ENCODE data around the gene CDK15.
A peak's percentile ranks its signal among the peaks of the same experiment; 100 is the strongest.
"Not testable (repeated sequence)": the region's sequence is repeated elsewhere in the genome, so short reads cannot be mapped to it uniquely, and the experiment has no call there.

CDK15 gene

DNA sequence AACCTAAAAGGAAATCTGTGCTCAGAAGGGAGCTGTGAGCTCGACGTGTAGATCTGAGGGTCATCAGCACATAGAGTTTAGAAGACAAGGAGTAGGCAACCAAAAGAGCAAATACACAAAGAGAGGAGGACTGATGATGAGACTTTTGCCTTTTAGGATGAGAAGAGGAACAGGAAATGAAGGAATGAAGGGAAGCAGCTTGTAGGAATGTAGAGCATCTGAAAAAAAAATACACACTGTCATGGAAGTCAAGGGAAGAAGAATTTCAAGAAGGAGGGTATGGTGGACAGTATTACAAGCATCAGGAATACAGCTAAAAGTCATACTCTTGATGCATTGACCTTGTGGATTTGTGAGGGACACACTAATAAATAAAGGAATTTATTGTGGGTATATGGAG lies 21.9 kb downstream of the CDK15 start:
- DNase-seq (ENCODE audit: low read depth, low spot score): no peak

DNA sequence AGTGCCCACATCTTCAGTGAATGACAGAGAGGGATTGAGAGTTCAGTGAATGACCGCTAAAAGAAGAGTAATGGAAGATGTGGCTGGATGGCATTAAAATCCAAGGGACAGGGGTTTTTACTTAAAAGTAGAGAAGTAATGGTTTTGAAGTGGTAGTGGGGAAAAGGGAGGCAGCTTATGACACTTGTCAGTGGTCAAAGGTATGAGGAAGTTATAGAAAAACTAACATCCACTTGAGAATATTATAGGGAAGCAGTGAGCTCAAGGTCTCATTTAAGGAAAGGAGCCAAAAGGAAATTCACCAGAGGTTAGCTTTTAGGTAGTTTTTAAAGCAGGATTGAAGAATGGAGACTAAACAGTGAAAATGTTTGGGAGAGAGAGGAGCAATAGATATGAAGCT lies 24.3 kb downstream of the CDK15 start:
- DNase-seq (ENCODE audit: low read depth, low spot score): no peak

DNA sequence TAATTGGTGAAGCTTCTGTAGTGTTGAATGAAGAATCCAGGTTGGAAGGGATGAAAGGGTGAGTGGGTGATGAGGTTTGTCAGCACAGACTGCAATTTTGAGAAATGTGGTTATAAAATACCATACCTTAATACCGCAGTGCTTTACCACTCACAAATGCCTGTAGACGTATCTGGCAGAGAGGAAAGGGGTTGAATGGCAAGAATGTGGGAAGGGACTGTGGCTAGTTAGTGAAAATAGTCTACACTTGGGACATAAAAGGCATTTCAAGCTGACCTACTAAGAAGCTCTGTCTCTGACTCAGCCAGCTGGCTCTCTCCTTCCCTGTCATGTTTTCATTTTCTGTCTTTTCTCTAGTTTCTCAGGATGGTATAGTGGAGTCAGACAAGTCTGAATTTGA lies 25.1 kb downstream of the CDK15 start:
- DNase-seq (ENCODE audit: low read depth, low spot score): no peak

DNA sequence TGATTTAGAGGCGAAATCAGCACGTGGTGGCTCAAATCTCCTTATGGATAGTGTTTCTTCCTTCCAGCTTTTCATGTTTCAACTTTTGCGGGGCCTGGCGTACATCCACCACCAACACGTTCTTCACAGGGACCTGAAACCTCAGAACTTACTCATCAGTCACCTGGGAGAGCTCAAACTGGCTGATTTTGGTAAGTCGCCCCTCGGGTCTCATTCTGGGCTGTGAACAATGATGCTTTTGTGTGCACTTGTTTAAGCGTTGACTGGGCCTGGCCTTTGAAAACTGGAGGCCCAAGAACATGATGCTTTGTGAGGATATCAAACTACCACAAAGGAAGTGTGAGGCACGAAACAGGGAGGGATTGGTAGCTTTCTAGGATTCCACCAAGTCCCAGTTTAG lies 27.4 kb downstream of the CDK15 start:
- no peak for DNase-seq (ENCODE audit: low read depth, low spot score)

DNA sequence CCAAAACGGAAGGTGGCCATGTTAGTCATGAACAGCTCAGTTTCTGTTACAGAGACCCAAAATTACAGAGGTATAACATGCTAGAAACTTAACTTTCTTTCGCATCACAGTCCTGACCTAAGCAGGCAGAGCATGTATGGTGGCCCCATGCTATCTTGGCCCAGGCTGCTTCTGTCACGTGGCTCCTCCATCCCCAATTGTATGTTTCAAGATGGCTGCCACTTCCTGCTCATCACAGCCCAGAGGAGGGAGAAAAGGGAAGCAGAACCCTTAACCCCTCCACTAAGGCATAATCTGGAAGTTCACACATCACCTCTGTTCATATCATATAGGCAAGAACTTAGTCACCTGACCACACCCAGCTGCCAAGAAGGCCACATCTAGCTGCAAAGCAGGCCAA lies 28.7 kb downstream of the CDK15 start:
- DNase-seq (ENCODE audit: low read depth, low spot score): no peak

DNA sequence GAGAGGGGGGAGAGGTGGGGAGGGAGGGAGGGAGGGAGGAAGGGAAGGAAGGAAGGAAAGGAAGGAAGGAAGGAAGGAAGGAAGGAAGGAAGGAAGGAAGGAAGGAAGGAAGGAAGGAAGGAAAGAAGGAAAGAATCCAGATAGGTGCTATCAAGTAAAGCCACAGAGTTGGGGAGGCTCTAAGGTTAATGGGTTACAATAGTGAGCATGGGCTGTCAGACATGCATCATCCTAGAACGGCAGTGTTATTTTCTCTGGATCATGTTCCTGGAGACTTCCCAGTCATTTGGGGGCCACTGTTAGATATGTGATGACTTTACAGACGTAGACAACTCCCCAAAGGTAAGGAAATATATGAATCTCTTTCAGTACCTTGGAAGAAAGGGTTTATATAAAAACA lies 31.1 kb downstream of the CDK15 start:
- DNase-seq (ENCODE audit: low read depth, low spot score): no peak

DNA sequence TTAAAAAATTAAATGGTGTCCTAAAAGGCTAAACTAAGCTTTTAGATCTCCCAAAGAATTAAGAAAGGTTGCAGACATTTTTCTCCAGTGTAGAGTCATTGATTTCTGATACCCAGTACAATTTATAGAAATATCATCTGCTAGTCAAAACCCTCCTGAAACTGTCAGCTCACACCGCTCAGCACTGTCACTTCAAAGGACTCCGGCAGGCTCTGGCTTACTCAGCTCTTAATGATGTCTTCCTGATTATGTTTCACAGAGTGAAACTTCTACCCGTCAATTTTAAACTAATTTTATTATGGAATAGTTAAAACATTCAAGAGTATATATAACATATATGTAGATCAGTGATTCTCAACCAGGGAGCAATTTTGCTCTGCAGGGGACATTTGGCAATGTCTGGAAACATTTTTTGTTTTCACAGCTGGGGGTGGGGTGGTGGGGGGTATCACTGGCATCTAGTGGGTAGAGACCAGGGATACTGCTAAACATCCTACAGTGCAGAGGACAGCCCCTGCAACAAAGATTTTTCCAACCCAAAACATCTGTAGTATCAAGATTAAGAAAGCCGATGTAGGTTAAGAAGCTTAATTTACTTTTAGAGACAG lies 31.6 kb downstream of the CDK15 start:
- DNase-seq (ENCODE audit: low read depth, low spot score): no peak

DNA sequence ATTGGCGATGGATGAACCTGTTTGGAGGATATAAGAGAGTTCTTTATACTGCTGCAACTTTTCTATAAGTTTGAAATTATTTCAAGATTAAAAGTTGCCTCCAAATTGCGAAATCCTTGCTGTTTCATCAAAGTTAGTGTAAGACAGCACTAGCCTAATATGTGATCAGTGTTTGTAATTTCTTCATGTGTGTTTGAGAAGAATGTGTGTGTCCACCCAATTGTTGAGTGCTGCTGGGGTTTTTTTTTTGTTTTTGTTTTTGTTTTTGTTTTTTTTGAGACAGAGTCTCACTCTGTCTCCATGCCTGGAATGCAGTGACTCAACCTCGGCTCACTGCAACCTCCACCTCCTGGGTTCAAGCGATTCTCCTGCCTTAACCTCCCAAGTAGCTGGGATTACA lies 33.4 kb downstream of the CDK15 start:
- DNase-seq (ENCODE audit: low read depth, low spot score): no peak

DNA sequence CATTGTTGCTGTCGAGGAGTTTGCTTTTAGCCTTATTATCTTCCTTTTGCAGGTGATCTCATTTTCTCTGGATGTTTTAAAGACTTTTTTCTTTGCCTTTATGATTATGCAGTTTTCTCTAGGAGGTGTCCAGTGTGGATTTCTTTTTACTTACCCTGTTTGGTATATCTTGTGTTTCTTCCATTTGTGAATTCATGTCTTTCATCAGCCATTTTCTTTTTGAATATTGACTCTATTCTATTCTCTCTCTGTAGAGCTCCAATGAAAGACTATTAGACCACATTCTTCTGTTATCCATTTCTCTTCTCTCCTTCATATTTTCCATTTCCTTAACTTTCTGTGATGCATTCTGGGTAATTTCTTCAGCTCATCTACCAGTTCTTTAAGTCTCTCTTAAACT lies 34.4 kb downstream of the CDK15 start:
- DNase-seq (ENCODE audit: low read depth, low spot score): no peak

DNA sequence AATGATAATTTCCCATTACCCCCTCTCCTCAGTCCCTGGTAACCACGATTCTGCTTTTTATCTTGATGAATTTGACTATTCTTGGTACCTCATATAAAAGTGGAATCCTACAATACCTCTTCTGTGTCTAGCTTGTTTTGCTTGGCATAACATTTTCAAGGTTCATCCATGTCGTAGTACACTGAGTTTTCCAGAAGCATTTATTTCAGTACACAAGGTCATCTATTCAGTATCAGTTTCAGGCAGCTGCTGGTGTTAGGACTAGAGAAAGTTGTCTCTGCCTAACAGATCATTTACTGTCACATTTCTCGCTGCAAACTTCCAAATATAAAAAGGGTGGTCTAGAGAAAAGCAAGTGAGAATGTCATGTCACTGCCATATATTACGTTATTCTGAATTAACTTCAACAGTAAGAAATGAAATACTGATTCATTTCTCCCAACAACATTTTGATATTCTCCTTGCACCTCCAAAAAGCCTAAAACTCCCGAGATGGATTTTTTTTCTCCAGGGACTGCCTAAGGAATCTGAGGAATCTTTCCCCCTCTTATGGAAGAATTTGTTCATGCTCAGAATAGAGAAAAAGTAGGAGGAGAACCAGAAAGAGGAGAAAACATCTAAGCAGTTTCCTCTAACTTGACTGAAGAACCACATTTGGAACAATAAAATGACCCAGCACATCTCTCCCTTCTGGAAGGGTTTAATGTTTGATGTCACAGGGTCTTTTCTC lies 36.0 kb downstream of the CDK15 start:
- DNase-seq (ENCODE audit: low read depth, low spot score): no peak

DNA sequence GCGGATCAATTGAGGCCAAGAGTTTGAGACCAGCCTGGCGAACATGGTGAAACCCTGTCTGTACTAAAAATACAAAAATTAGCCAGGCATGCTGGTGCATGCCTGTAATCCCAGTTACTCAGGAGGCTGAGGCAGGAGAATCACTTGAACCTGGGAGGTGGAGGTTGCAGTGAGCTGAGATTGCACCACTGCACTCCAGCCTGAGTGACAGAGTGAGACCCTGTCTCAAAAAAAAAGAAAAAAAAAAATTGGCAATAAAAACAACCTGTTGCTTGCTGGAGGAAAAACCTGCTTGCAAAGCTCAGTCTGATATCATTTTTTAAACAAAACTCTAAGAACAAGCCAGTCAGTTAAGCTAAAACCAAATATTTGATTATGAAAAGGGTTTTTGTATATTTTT lies 38.6 kb downstream of the CDK15 start:
- not testable (repeated sequence) for DNase-seq (ENCODE audit: low read depth, low spot score)

DNA sequence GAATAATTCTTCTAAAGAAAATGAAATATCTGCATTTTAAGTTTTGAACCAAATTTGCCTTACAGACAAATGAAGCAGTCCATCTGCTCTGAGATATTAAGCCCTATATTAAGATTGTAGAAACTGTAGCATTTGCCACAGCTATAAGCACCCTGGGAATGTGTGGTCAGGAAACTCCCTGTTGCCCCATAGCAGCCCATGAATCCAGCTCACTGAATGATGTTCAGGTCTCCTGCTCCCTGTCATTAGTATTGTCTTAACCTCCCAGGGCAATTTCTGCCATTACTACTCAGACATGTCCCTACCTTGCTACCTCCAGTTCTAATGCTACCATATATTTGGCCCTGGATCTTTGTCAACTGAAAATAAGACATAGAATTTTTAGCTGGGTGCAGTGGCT lies 41.1 kb downstream of the CDK15 start:
- DNase-seq (ENCODE audit: low read depth, low spot score): no peak

DNA sequence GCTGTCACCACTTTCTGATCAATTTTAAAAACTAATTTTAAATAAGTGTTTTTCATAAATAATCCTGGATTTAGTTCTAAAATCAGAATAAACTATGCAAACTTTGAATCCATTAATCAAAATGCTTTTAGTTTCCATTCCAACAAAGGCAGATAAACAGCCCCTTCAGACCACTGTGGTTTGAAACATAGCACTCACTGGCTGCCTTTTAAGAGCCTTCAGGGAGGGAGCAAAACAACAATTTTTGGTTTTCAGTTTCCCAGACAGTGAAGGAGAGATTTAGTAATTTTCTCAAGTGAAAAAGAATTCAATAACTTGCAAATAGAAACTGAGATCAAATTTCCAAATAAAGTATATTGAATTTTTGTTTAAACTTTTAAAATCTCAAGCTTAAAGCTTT lies 46.1 kb downstream of the CDK15 start:
- no peak for DNase-seq (ENCODE audit: low read depth, low spot score)

DNA sequence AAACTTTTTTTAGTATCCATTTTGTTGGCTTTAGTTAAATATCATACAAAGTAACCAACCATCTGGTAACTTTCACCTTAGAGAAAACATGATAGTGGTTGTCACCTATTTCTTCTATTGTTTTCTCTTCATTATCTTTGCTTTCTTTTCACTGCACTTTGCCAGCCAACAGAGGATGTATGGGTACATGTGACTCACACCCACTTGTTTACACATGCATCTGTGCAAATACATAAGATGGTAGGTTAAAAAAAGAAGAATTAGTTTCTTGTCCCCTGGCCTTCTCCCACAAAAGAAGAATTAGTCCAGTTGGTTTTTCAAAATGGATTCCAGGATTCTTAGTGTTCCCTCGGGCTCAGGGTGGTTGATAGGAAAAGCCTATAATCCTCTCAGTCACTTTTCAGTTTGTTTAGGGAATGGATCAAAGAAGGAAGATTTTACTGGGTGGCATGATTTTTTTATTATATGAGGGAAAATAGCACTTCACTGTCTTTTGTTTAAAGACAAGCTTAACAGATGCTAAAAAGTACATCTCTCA lies 46.6 kb downstream of the CDK15 start:
- no peak for DNase-seq (ENCODE audit: low read depth, low spot score)

DNA sequence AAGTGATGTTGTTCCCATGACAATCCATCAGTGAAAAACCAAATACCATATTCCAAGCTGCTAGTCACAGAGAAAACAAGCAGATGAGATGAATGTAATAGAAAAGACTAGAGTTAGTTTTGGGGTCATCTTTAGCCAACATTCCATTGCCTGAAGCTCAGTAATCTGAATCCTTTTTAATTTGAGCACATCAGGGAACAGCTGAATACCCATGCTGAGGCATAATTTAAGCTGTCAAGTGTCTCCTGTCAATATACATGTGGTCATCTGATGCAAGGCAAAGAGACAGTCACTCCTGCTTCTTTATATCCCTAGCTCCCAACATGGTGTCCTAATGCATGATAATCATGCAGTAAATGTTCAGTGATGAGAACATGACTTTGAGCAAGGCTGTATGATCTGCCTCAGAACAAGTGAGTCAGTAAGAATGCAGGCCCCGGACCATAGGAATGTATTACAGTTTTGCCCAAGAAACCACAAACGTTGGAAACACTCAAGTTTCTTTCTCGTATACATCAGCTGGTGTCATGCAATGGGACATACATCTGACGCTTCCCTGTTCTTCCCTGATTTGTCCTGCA lies 48.0 kb downstream of the CDK15 start:
- peak; percentile 62 for DNase-seq (ENCODE audit: low read depth, low spot score)

DNA sequence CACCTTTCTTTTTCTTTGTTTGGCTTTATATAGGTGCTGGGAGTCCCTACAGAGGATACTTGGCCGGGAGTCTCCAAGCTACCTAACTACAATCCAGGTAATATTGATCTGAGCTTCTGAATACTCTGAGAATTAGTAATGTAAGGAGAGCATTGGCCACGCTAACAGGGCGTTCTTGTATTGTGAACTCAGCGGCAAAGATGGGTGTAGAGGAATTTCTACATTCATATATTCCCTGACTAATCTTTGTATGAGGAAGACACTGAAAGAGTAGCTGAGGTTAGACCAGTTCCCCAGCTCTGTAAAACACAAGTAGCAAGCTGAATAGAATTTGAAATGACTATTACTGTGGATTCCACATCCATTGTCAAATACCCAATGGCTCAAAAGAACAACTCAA lies 48.5 kb downstream of the CDK15 start:
- DNase-seq (ENCODE audit: low read depth, low spot score): no peak

DNA sequence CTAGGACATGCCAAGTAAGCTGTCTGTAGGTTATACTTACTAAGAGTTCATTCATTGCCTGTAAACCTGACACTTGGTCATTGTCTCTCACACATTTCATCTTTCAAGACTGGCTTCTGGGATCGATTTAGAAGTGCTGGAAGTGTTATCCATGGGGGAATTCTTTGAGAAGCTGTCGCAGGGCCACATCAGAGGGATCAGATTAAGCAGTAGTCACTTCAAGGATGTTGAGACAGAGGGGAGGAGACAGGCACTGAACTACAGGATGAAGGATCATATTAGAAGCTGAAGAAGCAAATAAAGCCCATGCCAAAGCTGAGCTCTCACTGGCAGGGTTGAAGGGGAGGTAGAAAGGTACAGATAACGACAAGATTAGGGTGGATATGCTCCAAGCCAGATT lies 49.0 kb downstream of the CDK15 start:
- no peak for DNase-seq (ENCODE audit: low read depth, low spot score)

DNA sequence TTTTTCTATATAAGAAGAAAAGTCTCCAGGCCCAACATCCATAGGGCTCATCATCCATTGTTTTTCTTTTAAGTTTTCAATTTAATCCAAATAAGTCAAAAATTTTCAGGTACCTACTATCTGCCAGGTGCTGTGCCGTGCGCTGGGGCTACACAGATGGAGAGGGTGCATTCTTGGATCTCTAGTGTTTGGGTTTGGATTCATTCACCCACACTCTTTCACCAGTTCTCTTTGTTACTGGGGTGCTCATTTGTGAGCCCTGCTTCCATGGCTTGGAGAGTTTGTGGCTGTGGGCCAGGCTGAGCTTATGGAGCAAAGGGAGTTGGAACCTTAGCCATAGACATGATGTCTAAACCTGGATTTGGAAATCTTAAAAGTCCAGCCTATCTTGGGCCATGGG lies 51.0 kb downstream of the CDK15 start:
- DNase-seq (ENCODE audit: low read depth, low spot score): no peak

DNA sequence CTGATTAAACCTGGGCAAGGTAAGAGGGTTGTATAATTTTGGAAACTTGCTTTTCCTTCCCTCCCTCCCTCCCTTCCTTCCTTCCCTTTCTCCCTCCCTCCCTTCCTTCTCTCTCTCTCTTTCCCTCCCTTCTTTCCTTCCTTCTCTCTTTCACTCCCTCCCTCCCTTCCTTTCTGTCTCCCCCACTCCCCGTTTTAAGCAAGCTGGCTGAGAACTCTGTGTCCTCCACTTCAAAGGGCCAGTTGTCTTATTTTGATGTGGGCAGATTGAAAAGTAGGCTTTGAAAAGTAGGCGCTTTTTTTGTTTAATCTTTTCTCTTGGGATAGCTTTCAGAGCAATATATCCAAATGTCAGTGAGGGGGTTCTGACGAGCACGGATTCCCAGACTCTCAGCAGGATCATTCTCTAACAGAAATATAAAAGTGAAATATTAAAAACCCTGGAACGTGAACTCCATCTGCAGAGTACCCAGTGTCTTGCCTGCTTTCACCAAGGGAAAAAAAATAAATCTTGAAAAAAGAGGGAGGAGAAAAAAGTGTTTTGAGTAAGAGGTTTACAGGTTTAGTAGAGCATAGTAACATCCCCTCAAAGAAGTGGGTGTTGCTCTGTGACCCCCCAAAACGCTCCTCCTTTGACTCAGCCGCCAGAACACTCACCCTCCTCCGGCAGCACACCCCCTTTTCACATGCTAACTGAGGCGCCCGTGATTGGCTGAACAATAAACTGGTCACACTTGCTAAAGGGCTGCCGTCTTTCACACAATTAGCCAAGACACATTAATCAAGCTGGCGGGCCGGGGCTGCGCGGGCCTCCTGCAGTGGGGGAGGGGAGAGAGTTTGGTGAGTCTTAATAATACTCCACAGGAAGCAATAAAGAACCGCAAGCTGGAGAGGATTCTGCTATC lies 52.2 kb downstream of the CDK15 start:
- no peak for DNase-seq (ENCODE audit: low read depth, low spot score)

DNA sequence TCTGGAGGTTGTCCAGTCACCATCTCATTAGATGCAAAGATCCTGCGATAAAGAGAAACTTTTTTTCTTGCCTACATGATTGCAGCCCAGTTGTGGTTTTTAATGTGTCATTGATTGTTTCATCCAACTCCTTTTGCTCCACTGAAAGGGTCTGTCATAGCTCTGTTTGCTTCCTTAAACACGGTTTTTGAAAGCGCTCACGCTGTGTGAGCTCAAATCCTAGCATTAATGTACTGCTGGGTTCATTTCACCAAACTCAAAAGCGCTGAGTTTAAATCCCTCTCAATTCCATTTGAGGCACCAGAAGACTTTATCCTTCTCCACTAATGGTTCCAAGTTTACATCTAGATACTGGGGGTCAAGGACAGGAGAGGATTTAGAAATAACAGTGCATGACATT lies 53.6 kb downstream of the CDK15 start:
- DNase-seq (ENCODE audit: low read depth, low spot score): no peak

DNA sequence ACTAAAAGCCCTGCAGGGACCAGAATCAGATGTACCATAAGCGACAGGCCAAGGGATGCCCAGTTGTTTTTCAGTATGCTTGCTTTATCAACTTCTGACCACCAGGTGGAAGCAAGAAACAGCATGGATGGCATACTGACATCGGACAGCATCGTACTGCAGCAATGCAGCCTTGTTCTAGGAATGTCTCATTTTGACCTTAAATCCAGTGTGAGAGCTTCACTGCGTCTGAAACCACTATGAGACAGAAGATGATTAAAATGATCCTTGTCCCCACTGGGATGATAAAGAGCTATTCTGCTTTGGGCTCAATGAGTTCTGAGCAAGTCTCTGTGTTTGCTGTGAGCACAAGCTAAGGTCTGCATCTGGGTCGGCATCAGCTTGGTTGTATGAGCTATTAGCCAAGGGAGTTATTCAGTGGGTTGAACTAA lies 54.3 kb downstream of the CDK15 start:
- no peak for DNase-seq (ENCODE audit: low read depth, low spot score)

DNA sequence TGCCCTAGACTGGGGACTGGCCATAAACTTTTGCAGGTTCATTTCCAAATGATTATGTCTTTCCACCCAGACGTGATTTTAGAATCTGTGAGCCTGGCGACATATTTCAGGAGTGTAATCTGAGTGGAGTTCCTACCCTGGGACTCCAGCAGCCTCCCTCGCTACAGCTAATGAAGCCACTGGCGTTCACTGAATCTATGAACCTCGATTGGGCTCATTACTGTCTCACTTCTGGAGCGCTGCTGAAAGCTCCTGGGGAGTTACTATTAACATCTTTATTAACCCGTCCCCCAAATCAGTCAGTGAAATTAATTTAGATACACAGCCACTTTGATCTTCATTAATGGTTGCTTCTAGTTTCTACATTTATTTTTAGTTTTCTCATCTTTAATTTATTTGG lies 56.5 kb downstream of the CDK15 start:
- DNase-seq (ENCODE audit: low read depth, low spot score): no peak
